ENCODE measurements around the gene TMA7. TPM values are rescaled to one million over a fixed set of nuclear protein-coding genes. Genes with fewer than 3 reads are reported as not detected.

TMA7 gene
- total and polyA plus RNA-seq, 10 of the 15 experiments (the other 5 are each of a cell fraction or from before 2014, with no cell fraction given) = 319 to 1,760 (median 752) TPM

- no peak for TF ChIP-seq ZBTB4 (CRISPR knock-in tag; IDR thresholded peaks at IDR 0.05)
- no peak for TF ChIP-seq ESRRA (IDR thresholded peaks at IDR 0.05; ENCODE audit: low read length)
- peak; percentile 43; the same call in 1 of the 2 replicates for TF ChIP-seq TAF1 (IDR thresholded peaks at IDR 0.05; ENCODE audit: borderline replicate concordance, low read depth, low read length)
- TF ChIP-seq, protein P1, sequence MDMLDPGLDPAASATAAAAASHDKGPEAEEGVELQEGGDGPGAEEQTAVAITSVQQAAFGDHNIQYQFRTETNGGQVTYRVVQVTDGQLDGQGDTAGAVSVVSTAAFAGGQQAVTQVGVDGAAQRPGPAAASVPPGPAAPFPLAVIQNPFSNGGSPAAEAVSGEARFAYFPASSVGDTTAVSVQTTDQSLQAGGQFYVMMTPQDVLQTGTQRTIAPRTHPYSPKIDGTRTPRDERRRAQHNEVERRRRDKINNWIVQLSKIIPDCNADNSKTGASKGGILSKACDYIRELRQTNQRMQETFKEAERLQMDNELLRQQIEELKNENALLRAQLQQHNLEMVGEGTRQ (IDR thresholded peaks at IDR 0.05; ENCODE audit: borderline replicate concordance, low read depth, low read length) = peak; percentile 28; the same call in 1 of the 2 replicates
- TF ChIP-seq, protein P2, sequence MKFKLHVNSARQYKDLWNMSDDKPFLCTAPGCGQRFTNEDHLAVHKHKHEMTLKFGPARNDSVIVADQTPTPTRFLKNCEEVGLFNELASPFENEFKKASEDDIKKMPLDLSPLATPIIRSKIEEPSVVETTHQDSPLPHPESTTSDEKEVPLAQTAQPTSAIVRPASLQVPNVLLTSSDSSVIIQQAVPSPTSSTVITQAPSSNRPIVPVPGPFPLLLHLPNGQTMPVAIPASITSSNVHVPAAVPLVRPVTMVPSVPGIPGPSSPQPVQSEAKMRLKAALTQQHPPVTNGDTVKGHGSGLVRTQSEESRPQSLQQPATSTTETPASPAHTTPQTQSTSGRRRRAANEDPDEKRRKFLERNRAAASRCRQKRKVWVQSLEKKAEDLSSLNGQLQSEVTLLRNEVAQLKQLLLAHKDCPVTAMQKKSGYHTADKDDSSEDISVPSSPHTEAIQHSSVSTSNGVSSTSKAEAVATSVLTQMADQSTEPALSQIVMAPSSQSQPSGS (IDR thresholded peaks at IDR 0.05; ENCODE audit: low read length) = no peak
- TF ChIP-seq HDAC2 (IDR thresholded peaks at IDR 0.05) = no peak
- peak; percentile 23 for TF ChIP-seq RELA (IDR thresholded peaks at IDR 0.05; ENCODE audit: borderline replicate concordance, partially characterized antibody)
- TF ChIP-seq CHD1 (IDR thresholded peaks at IDR 0.05; ENCODE audit: low read depth, low read length) = no peak
- TF ChIP-seq ZBED1 (IDR thresholded peaks at IDR 0.05; ENCODE audit: borderline replicate concordance) = 0 out of 2 replicates have a peak, but pooled peaks have one; percentile 14
- TF ChIP-seq MYB (IDR thresholded peaks at IDR 0.05; ENCODE audit: borderline replicate concordance, low read depth, low read length) = no peak
- no peak for TF ChIP-seq CBX5 (IDR thresholded peaks at IDR 0.05; ENCODE audit: low read depth)
- TF ChIP-seq, protein P3, sequence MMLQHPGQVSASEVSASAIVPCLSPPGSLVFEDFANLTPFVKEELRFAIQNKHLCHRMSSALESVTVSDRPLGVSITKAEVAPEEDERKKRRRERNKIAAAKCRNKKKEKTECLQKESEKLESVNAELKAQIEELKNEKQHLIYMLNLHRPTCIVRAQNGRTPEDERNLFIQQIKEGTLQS (IDR thresholded peaks at IDR 0.05; ENCODE audit: borderline replicate concordance, extremely low read depth, low read depth, low read length) = no peak
- peak; percentile 88; the same call in 1 of the 2 replicates for TF ChIP-seq SMAD5 (IDR thresholded peaks at IDR 0.05; ENCODE audit: low read depth)
- peak; percentile 98 for TF ChIP-seq GABPA (IDR thresholded peaks at IDR 0.05; ENCODE audit: low read depth)
- peak; percentile 60; the same call in 1 of the 2 replicates for TF ChIP-seq IKZF1 (conservative IDR thresholded peaks at IDR 0.05)
- peak in 1 of 2 experiments; percentile 79; a peak in 2 of 3 replicates for TF ChIP-seq EGR1 (IDR thresholded peaks at IDR 0.05; ENCODE audit: borderline replicate concordance in 1 of 2, low read depth in 2 of 2, low read length in 2 of 2)
- TF ChIP-seq SMC3 (IDR thresholded peaks at IDR 0.05; ENCODE audit: borderline replicate concordance, low read length) = no peak
- TF ChIP-seq, protein P4, sequence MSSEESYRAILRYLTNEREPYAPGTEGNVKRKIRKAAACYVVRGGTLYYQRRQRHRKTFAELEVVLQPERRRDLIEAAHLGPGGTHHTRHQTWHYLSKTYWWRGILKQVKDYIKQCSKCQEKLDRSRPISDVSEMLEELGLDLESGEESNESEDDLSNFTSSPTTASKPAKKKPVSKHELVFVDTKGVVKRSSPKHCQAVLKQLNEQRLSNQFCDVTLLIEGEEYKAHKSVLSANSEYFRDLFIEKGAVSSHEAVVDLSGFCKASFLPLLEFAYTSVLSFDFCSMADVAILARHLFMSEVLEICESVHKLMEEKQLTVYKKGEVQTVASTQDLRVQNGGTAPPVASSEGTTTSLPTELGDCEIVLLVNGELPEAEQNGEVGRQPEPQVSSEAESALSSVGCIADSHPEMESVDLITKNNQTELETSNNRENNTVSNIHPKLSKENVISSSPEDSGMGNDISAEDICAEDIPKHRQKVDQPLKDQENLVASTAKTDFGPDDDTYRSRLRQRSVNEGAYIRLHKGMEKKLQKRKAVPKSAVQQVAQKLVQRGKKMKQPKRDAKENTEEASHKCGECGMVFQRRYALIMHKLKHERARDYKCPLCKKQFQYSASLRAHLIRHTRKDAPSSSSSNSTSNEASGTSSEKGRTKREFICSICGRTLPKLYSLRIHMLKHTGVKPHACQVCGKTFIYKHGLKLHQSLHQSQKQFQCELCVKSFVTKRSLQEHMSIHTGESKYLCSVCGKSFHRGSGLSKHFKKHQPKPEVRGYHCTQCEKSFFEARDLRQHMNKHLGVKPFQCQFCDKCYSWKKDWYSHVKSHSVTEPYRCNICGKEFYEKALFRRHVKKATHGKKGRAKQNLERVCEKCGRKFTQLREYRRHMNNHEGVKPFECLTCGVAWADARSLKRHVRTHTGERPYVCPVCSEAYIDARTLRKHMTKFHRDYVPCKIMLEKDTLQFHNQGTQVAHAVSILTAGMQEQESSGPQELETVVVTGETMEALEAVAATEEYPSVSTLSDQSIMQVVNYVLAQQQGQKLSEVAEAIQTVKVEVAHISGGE (CRISPR knock-in tag; IDR thresholded peaks at IDR 0.05) = no peak
- TF ChIP-seq RUNX3 (IDR thresholded peaks at IDR 0.05; ENCODE audit: low read length) = peak; percentile 47; the same call in 1 of the 2 replicates
These were observed at the start of gene TMA7, which contains the start of gene CCDC51 (continued) for GRCh38 chr3:48439820-48440589.

Data from GM12878 (cell line).